Measurements from ENCODE around the gene TP53AIP1. TPM values are rescaled to one million over a fixed set of nuclear protein-coding genes. Genes with fewer than 3 reads are reported as not detected.
A peak's percentile ranks its signal among the peaks of the same experiment; 100 is the strongest.

The TP53AIP1 gene
- total RNA-seq, 1 experiment from 2014 or later, result not detected

GRCh38 chr11:128943428-128943976 is 831 bp upstream of the TP53AIP1 start:
- no peak for DNase-seq (ENCODE audit: low read depth)

GRCh38 chr11:128942272-128942612 is 429 bp downstream of the TP53AIP1 start:
- no peak for DNase-seq (ENCODE audit: low read depth)

GRCh38 chr11:128941573-128942271 is 949 bp downstream of the TP53AIP1 start:
- no peak for DNase-seq (ENCODE audit: low read depth)

- DNase-seq (ENCODE audit: low read depth), result no peak
Measured at GRCh38 chr11:128941110-128941509, 1.6 kb downstream of the TP53AIP1 start.

GRCh38 chr11:128940603-128941002 is 2.1 kb downstream of the TP53AIP1 start:
- DNase-seq (ENCODE audit: low read depth), result no peak

- no peak for DNase-seq (ENCODE audit: low read depth)
Measured at GRCh38 chr11:128940156-128940555, 2.5 kb downstream of the TP53AIP1 start.

GRCh38 chr11:128939591-128939990 is 3.1 kb downstream of the TP53AIP1 start:
- peak; percentile 76 for DNase-seq (ENCODE audit: low read depth)

- no peak for DNase-seq (ENCODE audit: low read depth)
Measured at GRCh38 chr11:128938156-128938885, 4.3 kb downstream of the TP53AIP1 start.

- DNase-seq (ENCODE audit: low read depth), result no peak
Measured at GRCh38 chr11:128937480-128937879, 5.2 kb downstream of the TP53AIP1 start.

GRCh38 chr11:128936606-128937251 is 5.9 kb downstream of the TP53AIP1 start:
- no peak for DNase-seq (ENCODE audit: low read depth)

GRCh38 chr11:128934926-128935325 is 7.7 kb downstream of the TP53AIP1 start:
- no peak for DNase-seq (ENCODE audit: low read depth)

GRCh38 chr11:128934351-128934750 is 8.3 kb downstream of the TP53AIP1 start:
- no peak for DNase-seq (ENCODE audit: low read depth)

GRCh38 chr11:128933481-128934178 is 9.0 kb downstream of the TP53AIP1 start:
- DNase-seq (ENCODE audit: low read depth), result no peak

GRCh38 chr11:128931668-128932067 is 11.0 kb downstream of the TP53AIP1 start:
- peak; percentile 89 for DNase-seq (ENCODE audit: low read depth)

- no peak for DNase-seq (ENCODE audit: low read depth)
Measured at GRCh38 chr11:128931066-128931465, 11.6 kb downstream of the TP53AIP1 start.

- DNase-seq (ENCODE audit: low read depth), result peak; percentile 46
Measured at GRCh38 chr11:128929991-128930390, 12.7 kb downstream of the TP53AIP1 start.

GRCh38 chr11:128929468-128929867 is 13.2 kb downstream of the TP53AIP1 start:
- no peak for DNase-seq (ENCODE audit: low read depth)

GRCh38 chr11:128928400-128928799 is 14.3 kb downstream of the TP53AIP1 start:
- DNase-seq (ENCODE audit: low read depth), result no peak

- DNase-seq (ENCODE audit: low read depth), result no peak
Measured at GRCh38 chr11:128927683-128928336, 14.9 kb downstream of the TP53AIP1 start.

- no peak for DNase-seq (ENCODE audit: low read depth)
Measured at GRCh38 chr11:128927108-128927461, 15.6 kb downstream of the TP53AIP1 start.

GRCh38 chr11:128926437-128927107 is 16.1 kb downstream of the TP53AIP1 start:
- DNase-seq (ENCODE audit: low read depth), result no peak
